ENCODE data around the gene CIAO3. TPM values are rescaled to one million over a fixed set of nuclear protein-coding genes. Genes with fewer than 3 reads are reported as not detected.
A peak's percentile ranks its signal among the peaks of the same experiment; 100 is the strongest.

Gene CIAO3
- polyA plus RNA-seq, 1 donor from 2014 or later, result 57.8 TPM

DNA sequence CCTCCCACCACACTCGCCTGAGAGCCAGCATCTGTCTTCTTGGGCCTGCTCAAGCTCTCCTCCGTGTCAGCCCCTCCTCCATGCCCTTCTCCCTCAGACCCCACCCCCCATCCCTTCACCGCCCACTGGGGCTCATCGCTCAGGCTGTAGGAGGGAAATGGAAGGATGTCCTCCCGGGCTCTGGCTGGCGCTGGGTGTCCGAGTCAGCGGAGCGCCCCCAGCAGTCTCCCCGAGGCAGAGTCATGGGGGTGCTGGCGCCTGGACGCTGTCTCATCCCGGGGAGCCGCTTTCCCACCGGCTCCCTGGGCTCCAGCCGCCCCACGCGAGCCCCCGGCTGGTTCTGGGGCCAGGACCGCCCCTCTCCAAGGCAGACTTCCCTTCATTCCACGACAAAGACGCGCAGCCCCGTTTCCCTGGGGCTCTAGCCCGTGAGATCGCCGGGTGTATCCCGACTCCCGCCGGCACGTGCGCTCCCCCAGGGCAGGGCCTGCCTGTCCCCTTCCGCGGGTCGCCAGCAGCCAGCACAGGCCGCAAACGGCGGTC lies 20.3 kb downstream of the CIAO3 start:
- Histone ChIP-seq H3K9me2 (ENCODE audit: insufficient read depth, low read length) (no peaks in the 10 kb centered on the region), H3K4me3 (ENCODE audit: low read length) (peak overlapping the region; percentile 95), H3K4me2 (ENCODE audit: low read length) (peak overlapping the region; percentile 96), H3K27me3 (ENCODE audit: insufficient read depth, low read depth, low read length) (no peaks in the 10 kb centered on the region), H3K9me3 (ENCODE audit: low read length) (no peaks in the 10 kb centered on the region), H3K36me3 (ENCODE audit: insufficient read depth, low read length) (no peaks in the 10 kb centered on the region), H3K27ac (ENCODE audit: low read length) (peak overlapping the region; percentile 89), H3K79me2 (replicated peaks; ENCODE audit: insufficient read depth, low read length) (peaks cover 10% of the 10 kb centered on the region), H3K9ac (ENCODE audit: low read length) (peak overlapping the region; percentile 90), H2AFZ (ENCODE audit: low read depth, low read length) (peak overlapping the region; percentile 2), H4K20me1 (ENCODE audit: insufficient read depth) (no peaks in the 10 kb centered on the region), H3F3A (ENCODE audit: insufficient read depth, low read length, poor library complexity, severe bottlenecking) (no peaks in the 10 kb centered on the region)
- TF ChIP-seq EP300 (conservative IDR thresholded peaks at IDR 0.05; ENCODE audit: poor library complexity, severe bottlenecking), result no peak
- no peak for TF ChIP-seq EZH2 (IDR thresholded peaks at IDR 0.05; ENCODE audit: borderline replicate concordance, insufficient read depth, low read length, poor library complexity, severe bottlenecking)
- TF ChIP-seq, protein P1, sequence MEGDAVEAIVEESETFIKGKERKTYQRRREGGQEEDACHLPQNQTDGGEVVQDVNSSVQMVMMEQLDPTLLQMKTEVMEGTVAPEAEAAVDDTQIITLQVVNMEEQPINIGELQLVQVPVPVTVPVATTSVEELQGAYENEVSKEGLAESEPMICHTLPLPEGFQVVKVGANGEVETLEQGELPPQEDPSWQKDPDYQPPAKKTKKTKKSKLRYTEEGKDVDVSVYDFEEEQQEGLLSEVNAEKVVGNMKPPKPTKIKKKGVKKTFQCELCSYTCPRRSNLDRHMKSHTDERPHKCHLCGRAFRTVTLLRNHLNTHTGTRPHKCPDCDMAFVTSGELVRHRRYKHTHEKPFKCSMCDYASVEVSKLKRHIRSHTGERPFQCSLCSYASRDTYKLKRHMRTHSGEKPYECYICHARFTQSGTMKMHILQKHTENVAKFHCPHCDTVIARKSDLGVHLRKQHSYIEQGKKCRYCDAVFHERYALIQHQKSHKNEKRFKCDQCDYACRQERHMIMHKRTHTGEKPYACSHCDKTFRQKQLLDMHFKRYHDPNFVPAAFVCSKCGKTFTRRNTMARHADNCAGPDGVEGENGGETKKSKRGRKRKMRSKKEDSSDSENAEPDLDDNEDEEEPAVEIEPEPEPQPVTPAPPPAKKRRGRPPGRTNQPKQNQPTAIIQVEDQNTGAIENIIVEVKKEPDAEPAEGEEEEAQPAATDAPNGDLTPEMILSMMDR (IDR thresholded peaks at IDR 0.05; ENCODE audit: poor library complexity, severe bottlenecking), result peak; percentile 47
- TF ChIP-seq, protein P2, sequence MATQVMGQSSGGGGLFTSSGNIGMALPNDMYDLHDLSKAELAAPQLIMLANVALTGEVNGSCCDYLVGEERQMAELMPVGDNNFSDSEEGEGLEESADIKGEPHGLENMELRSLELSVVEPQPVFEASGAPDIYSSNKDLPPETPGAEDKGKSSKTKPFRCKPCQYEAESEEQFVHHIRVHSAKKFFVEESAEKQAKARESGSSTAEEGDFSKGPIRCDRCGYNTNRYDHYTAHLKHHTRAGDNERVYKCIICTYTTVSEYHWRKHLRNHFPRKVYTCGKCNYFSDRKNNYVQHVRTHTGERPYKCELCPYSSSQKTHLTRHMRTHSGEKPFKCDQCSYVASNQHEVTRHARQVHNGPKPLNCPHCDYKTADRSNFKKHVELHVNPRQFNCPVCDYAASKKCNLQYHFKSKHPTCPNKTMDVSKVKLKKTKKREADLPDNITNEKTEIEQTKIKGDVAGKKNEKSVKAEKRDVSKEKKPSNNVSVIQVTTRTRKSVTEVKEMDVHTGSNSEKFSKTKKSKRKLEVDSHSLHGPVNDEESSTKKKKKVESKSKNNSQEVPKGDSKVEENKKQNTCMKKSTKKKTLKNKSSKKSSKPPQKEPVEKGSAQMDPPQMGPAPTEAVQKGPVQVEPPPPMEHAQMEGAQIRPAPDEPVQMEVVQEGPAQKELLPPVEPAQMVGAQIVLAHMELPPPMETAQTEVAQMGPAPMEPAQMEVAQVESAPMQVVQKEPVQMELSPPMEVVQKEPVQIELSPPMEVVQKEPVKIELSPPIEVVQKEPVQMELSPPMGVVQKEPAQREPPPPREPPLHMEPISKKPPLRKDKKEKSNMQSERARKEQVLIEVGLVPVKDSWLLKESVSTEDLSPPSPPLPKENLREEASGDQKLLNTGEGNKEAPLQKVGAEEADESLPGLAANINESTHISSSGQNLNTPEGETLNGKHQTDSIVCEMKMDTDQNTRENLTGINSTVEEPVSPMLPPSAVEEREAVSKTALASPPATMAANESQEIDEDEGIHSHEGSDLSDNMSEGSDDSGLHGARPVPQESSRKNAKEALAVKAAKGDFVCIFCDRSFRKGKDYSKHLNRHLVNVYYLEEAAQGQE (IDR thresholded peaks at IDR 0.05; ENCODE audit: borderline replicate concordance), result peak; percentile 14
- TF ChIP-seq TAF1 (IDR thresholded peaks at IDR 0.05; ENCODE audit: low read depth), result no peak
- no peak for TF ChIP-seq RAD21 (conservative IDR thresholded peaks at IDR 0.05)
- TF ChIP-seq POLR2AphosphoS5 (IDR thresholded peaks at IDR 0.05), result no peak
- no peak for TF ChIP-seq SMC3 (conservative IDR thresholded peaks at IDR 0.05; ENCODE audit: poor library complexity)
- no peak for TF ChIP-seq MXI1 (conservative IDR thresholded peaks at IDR 0.05; ENCODE audit: poor library complexity, severe bottlenecking)

DNA sequence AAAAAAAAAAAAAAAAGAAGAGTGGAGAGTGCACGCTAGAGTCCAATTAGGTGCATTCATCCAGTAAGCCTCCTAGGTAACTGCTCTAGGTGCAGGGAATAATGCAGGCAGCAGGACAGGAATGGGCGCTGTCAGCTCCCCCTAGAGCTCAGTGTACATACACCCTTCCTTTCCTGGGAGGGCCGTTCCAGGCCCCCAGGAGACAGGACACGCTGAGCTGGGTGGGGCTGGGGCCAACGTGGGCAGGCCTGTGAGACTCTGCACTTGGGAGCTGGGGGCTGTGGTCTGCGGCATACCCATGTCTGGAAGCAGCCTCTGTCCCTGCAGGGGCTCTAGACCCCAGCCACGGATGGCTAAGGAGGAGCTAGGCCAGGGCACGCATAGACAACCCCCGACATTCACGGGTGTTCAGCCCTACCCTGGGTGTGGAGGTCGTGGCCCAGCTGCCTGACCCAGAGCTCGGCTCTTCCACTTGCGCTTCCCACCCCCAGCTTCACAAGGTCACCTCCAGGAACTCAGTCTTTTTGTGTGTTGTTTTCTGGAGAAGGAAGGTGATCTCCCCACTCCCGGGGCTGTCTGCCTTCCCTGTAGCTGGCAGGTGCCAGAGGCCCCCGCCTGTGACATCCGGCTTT lies 20.9 kb downstream of the CIAO3 start:
- Histone ChIP-seq H3F3A (ENCODE audit: insufficient read depth, low read length, poor library complexity, severe bottlenecking) (no peaks in the 10 kb centered on the region), H3K9ac (ENCODE audit: low read length) (peak overlapping the region; percentile 90), H3K4me3 (ENCODE audit: low read length) (peak overlapping the region; percentile 95), H3K27me3 (ENCODE audit: insufficient read depth, low read depth, low read length) (no peaks in the 10 kb centered on the region), H3K36me3 (ENCODE audit: insufficient read depth, low read length) (no peaks in the 10 kb centered on the region), H3K27ac (ENCODE audit: low read length) (peak overlapping the region; percentile 89), H3K9me2 (ENCODE audit: insufficient read depth, low read length) (no peaks in the 10 kb centered on the region), H4K20me1 (ENCODE audit: insufficient read depth) (no peaks in the 10 kb centered on the region), H3K9me3 (ENCODE audit: low read length) (no peaks in the 10 kb centered on the region), H3K4me2 (ENCODE audit: low read length) (peak overlapping the region; percentile 96), H2AFZ (ENCODE audit: low read depth, low read length) (peak overlapping the region; percentile 2), H3K79me2 (replicated peaks; ENCODE audit: insufficient read depth, low read length) (peaks cover 10% of the 10 kb centered on the region)
- no peak for TF ChIP-seq RAD21 (conservative IDR thresholded peaks at IDR 0.05)
- TF ChIP-seq SMC3 (conservative IDR thresholded peaks at IDR 0.05; ENCODE audit: poor library complexity), result no peak
- no peak for TF ChIP-seq MXI1 (conservative IDR thresholded peaks at IDR 0.05; ENCODE audit: poor library complexity, severe bottlenecking)
- TF ChIP-seq EZH2 (IDR thresholded peaks at IDR 0.05; ENCODE audit: borderline replicate concordance, insufficient read depth, low read length, poor library complexity, severe bottlenecking), result no peak
- no peak for TF ChIP-seq EP300 (conservative IDR thresholded peaks at IDR 0.05; ENCODE audit: poor library complexity, severe bottlenecking)
- TF ChIP-seq, protein P2 (IDR thresholded peaks at IDR 0.05; ENCODE audit: borderline replicate concordance), result no peak
- no peak for TF ChIP-seq TAF1 (IDR thresholded peaks at IDR 0.05; ENCODE audit: low read depth)
- no peak for TF ChIP-seq POLR2AphosphoS5 (IDR thresholded peaks at IDR 0.05)
- TF ChIP-seq, protein P1 (IDR thresholded peaks at IDR 0.05; ENCODE audit: poor library complexity, severe bottlenecking), result peak; percentile 54
